Rectal smooth muscle tissue (tissue), 1 donor: Measurements from ENCODE around the gene FOXP1.

ENCODE experiments used
- H3K27ac ChIP-seq: one replicate; pipeline ENCODE4 v1.7.0; 2013; ENCODE audit warnings: low read depth, low read length, inconsistent platforms
- H3K27me3 ChIP-seq: one replicate; pipeline ENCODE4 v1.7.0; 2013; ENCODE audit warnings: low read length; ENCODE audit not compliant: control insufficient read depth, insufficient read depth
- H3K36me3 ChIP-seq: one replicate; pipeline ENCODE4 v1.7.0; 2013; ENCODE audit warnings: low read length; ENCODE audit not compliant: control insufficient read depth, insufficient read depth
- H3K4me1 ChIP-seq: one replicate; pipeline ENCODE4 v1.7.0; 2013; ENCODE audit warnings: low read length; ENCODE audit not compliant: control insufficient read depth, insufficient read depth
- H3K4me3 ChIP-seq: one replicate; pipeline ENCODE4 v1.7.0; 2013; ENCODE audit warnings: low read length
- H3K9ac ChIP-seq: one replicate; pipeline ENCODE4 v1.7.0; 2013; ENCODE audit warnings: low read length

Gene FOXP1

DNA sequence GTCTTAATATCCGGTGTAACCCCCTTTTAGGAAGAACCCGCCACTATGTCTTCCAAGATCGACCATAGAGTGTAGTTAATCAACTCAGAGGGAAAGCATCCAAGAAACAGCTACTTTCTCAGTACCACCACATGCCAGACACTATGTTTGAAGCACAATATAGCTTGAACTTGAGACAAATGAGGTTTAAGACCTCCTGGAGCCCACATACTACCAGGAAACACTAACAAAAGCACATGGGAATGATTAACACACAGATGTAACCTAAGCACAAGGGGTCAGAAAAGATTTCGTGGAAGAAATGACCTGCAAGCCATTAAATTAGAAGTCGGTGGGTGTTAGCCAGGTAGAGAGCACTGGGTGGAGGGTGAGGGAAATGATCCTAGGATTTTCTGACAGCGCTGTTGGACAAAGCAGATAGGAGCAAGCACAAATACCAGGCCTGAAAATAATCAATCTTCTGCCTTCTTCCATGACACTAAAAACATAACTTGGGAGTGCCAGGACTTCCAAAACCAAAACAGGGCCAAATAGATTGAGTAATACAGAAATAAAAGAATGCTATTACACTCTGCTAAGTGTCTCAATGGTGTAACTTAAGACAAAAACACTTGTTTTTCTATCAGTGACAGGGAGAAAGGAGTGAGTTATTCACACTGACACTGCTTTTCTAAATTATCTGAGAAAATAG is 213.7 kb downstream of the FOXP1 start:
- Histone ChIP-seq H3K4me3 (no peak overlapping the region), H3K27me3 (no peaks in the 10 kb centered on the region), H3K4me1 (peaks cover 3% of the 10 kb centered on the region), H3K27ac (peak overlapping the region; percentile 22), H3K36me3 (peaks cover 2% of the 10 kb centered on the region), H3K9ac (no peak overlapping the region)

DNA sequence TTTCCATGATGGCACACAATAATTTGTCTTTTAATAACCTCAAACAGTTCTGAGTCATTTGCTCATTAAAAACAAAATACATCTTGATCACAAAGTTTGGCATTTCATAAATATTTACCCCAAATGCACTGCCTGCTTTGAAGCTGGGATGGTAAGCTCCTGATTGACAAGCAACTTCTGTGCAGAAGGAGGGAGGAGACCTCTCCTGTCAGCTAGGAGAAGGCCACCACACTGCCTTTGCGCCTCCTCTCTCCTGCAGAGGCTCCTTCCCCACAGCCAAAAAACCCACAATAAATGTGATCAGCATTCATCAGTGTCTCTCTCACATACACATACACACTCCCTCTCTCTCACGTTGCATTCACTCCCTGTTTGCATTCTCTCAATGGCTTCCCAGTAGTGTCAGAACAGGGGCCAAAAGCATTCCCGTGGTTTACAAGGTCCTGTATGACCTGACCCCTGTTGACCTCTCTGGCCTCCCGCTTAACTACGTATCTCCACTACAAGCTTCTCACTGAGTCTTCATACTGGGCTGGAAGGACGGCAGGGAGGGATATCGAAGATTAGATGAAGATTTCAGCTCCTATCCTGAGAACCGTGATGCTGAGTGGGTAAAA is 216.4 kb downstream of the FOXP1 start:
- Histone ChIP-seq H3K4me1 (peaks cover 3% of the 10 kb centered on the region), H3K36me3 (peaks cover 2% of the 10 kb centered on the region), H3K4me3 (no peak overlapping the region), H3K27ac (no peak overlapping the region), H3K27me3 (no peaks in the 10 kb centered on the region), H3K9ac (no peak overlapping the region)

DNA sequence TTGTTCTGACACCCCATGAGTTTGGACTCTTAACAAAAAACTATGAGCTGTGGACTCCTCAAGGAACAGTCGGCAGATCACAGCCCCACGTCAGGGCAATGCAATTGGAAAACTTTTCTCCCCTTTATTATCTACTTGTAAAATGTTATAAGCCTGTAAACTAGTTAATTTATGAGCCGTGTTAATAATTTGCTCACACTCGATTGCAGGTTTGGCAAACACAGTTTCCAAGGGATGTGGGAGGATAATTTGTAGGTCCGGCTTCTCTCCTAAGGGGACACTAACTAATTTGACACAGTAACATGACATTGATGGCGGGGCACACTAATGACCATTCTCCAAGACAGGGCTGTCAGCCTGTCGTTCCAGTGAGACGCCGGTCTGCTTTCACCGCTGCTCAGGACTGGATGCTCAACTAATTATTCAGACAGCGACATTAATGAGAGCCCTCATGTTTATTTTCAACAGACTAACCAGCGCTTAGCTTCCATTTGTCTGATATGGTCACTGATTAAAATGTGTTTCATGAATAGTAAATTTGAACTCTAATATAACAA is 222.1 kb downstream of the FOXP1 start:
- Histone ChIP-seq H3K4me1 (no peaks in the 10 kb centered on the region), H3K4me3 (no peak overlapping the region), H3K9ac (no peak overlapping the region), H3K27ac (no peak overlapping the region), H3K27me3 (no peaks in the 10 kb centered on the region), H3K36me3 (no peaks in the 10 kb centered on the region)

DNA sequence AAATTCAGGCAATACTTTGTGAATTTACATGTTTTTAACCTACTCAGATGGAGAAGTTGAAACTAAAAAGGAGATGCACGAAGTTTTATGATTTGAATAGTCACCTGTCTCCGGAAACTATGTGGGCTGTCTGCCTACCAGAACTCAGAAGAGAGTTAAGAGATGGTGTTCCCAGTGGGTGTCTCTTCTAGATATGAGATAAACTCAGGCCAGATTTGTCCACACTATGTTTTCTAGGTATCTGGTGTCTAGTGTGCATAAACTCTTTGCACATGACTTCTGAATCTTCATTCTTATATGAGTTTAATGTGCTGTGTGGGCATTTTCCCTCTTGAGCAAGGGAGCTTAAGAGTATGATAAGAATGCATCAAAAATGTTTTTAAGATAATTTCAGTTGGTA is 222.8 kb downstream of the FOXP1 start:
- Histone ChIP-seq H3K9ac (no peak overlapping the region), H3K4me3 (no peak overlapping the region), H3K4me1 (no peaks in the 10 kb centered on the region), H3K36me3 (no peaks in the 10 kb centered on the region), H3K27me3 (no peaks in the 10 kb centered on the region), H3K27ac (no peak overlapping the region)

DNA sequence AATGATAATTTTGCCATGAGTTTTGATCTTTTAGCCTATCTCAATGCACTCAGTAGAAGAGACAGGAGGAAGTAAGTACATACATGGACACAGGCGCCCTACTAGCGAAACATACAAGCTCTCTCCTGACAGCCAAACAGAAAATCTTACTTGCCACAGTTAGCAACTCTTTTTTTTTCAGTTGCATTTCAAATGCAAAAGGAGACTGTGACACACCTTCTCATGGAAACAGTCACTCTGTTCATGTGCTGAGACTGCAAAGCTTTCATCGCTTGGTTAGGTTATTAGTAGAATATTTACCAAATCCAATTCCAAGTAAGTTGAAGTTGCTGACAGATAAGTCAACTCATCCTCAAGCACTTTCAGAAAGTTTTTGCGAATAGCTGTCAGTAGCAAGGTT is 223.3 kb downstream of the FOXP1 start:
- H3K27ac ChIP-seq, result no peak overlapping the region
- H3K4me3 ChIP-seq, result no peak overlapping the region
- no peaks in the 10 kb centered on the region for H3K27me3 ChIP-seq
- H3K9ac ChIP-seq, result no peak overlapping the region
- H3K4me1 ChIP-seq, result no peaks in the 10 kb centered on the region
- no peaks in the 10 kb centered on the region for H3K36me3 ChIP-seq

DNA sequence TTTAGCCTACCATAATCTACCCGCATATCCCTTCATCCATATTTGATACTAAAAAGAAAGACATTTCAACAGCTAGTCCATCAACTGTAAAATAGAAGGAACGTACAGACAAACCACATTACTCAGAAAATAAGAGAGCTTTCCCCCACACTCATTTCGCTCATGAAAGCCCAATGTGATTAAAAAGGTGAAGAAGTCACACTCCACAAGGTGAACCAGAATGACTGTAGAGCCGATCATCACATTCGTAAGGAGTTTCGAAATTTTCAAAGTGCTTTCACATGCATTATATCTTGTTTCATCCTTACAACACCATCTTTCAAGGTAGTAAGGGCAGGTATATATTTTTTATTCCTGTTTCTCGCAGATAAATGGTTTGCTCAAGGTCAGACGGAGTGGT is 225.3 kb downstream of the FOXP1 start:
- Histone ChIP-seq H3K9ac (no peak overlapping the region), H3K4me1 (no peaks in the 10 kb centered on the region), H3K27ac (no peak overlapping the region), H3K27me3 (no peaks in the 10 kb centered on the region), H3K36me3 (no peaks in the 10 kb centered on the region), H3K4me3 (no peak overlapping the region)

DNA sequence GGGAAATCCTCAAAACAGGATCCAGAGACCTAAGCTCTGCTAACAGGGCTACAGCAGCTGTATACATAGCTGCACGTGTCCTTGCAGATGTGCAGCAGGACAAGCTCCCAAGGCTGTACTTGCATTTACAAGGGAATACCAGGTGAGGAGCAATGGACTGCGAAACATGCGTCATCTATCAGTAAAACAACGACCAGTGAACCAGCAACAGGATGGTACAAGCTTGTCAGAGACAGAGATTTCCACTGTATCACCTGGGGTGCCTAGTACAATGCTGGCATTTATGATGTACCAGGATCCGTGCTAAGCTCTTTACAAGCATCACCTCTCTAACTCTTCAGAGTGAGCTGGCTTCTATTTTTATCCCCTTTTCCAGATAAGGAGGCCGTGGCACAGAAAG is 227.3 kb downstream of the FOXP1 start:
- H3K4me3 ChIP-seq, result no peak overlapping the region
- no peak overlapping the region for H3K27ac ChIP-seq
- no peaks in the 10 kb centered on the region for H3K27me3 ChIP-seq
- H3K9ac ChIP-seq, result no peak overlapping the region
- no peaks in the 10 kb centered on the region for H3K4me1 ChIP-seq
- H3K36me3 ChIP-seq, result no peaks in the 10 kb centered on the region

DNA sequence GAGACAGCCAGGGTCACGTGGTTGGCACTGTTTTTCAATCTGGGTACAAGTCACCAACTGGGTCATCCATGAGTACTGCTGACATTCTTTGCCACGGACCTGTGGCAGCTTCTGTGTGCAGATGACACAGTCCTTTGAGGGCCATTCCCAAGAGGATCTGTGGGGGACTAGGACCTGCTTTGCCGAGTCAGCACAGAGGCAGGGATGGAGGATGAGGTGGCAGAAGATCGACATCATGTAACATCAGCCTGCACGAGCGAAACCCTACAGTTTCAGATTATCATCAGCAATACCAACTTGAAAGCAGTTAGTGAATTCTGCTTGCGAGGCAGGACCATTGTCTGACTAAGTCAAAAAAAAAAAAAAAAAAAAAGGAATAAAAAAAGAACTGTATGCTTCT is 227.7 kb downstream of the FOXP1 start:
- Histone ChIP-seq H3K4me1 (no peaks in the 10 kb centered on the region), H3K36me3 (no peaks in the 10 kb centered on the region), H3K27ac (no peak overlapping the region), H3K4me3 (no peak overlapping the region), H3K9ac (no peak overlapping the region), H3K27me3 (no peaks in the 10 kb centered on the region)

DNA sequence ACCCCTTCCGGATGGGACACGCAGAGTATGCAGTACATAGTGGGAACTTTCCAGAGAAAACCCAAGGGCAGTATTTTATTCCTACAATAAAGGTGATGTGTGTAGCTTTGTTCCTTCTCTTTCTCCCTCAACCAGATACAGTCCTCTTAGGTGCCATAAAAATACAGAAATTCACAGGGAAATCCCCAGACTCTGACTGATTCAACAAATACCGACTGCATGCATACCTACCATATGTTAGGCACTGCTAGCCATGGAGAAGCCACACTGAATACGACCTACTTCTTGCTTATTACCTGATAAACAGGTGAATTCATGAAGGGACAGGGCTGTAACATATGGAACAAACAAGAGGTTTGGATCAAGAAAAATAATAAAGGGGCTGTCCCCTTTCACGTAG is 228.5 kb downstream of the FOXP1 start:
- H3K4me1 ChIP-seq, result no peaks in the 10 kb centered on the region
- no peak overlapping the region for H3K9ac ChIP-seq
- H3K4me3 ChIP-seq, result no peak overlapping the region
- no peaks in the 10 kb centered on the region for H3K27me3 ChIP-seq
- H3K27ac ChIP-seq, result no peak overlapping the region
- no peaks in the 10 kb centered on the region for H3K36me3 ChIP-seq

DNA sequence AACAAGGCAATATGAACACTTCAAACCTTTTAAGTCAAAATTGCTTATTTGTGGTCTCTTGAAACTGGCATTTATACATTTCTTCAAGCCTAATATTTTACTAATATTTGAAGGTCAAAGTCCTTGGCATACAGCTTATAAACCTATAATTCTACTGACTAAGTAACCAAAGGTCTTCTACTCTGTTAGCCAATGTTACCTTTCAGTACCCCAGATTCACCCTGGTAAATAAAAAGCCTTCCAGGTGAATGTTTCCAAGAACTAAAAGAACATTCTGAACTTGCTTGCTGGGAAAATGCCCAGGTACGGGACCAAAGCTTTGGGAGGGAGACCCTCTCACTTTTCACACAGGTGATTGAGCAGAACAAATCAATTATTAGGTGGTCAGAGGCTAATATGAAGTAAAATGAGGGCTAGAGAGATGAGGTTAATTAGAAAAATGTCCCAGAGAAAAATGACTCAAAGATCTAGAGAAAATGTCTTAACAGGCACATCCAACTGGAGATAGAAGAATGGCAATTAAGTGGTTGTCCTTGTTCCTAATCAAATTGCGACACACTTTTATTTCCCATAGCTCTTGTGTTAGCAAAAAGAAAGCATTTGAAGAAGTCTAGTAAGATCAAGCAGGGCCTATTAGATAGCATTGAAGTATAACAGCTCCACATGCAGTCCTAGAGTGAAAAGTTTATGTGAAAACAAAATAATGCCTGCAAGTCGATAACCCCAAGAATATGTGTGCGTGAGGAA is 232.0 kb downstream of the FOXP1 start:
- Histone ChIP-seq H3K4me1 (no peaks in the 10 kb centered on the region), H3K9ac (no peak overlapping the region), H3K36me3 (no peaks in the 10 kb centered on the region), H3K4me3 (no peak overlapping the region), H3K27ac (no peak overlapping the region), H3K27me3 (no peaks in the 10 kb centered on the region)

DNA sequence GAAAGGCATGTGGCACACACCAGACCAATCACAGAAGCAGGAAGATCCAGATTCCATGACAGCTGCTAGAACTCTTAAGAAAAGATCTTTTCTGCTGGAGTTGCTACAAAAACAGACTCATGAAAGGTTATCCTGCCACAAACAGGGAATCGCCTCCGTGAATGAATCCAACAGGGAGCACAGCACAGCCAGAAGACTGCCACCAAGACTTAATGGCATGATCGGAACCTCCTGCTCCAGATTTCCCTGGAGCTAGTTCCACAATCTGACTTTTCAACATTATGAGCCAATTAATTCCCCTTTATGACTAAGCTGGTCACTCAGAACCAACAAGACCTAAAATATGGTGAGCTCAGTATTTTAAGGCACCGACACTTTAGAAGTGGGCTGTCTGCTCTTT is 232.5 kb downstream of the FOXP1 start:
- H3K27me3 ChIP-seq, result no peaks in the 10 kb centered on the region
- no peaks in the 10 kb centered on the region for H3K4me1 ChIP-seq
- no peak overlapping the region for H3K27ac ChIP-seq
- H3K36me3 ChIP-seq, result no peaks in the 10 kb centered on the region
- no peak overlapping the region for H3K9ac ChIP-seq
- H3K4me3 ChIP-seq, result no peak overlapping the region

DNA sequence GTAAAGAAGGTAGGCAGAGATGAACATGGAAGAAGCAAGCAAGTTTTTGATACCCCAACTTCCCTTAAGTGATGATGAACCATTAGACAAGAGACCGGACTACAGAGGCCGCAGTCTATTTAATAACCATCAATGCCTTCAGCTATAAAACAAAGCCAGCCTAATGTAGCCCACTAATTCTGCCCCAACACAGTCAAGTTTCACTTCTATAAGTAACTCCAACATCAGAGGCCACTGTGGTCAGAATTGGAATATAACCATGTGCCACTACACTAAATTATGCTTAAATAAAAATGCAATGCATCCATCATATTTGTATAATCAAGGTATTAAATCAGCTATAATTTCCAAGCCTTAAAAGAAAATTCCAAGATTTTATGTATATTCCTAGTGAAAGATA is 234.7 kb downstream of the FOXP1 start:
- Histone ChIP-seq H3K4me3 (no peak overlapping the region), H3K9ac (no peak overlapping the region), H3K4me1 (no peaks in the 10 kb centered on the region), H3K27ac (no peak overlapping the region), H3K36me3 (no peaks in the 10 kb centered on the region), H3K27me3 (no peaks in the 10 kb centered on the region)
